HL-60/S4 (cell line): ENCODE measurements around the gene DNAH14.
"Not testable (repeated sequence)": the region's sequence is repeated elsewhere in the genome, so short reads cannot be mapped to it uniquely, and the experiment has no call there.

Experiments
- in situ Hi-C: fragments of 300-500 bp; cut with MboI; formaldehyde crosslinking; loops from 2 replicates; pipeline ENCODE4 v1.14.3; 2022; ENCODE audit warnings: low sequenced_read_pairs

Gene DNAH14

GRCh38 chr1:225338545-225338944, 409.1 kb downstream of the DNAH14 start:
- in situ Hi-C loops = no loop called here

- in situ Hi-C loops = no loop called here
Observed at GRCh38 chr1:225341642-225342041, 412.2 kb downstream of the DNAH14 start.

GRCh38 chr1:225342695-225343094, 413.2 kb downstream of the DNAH14 start:
- in situ Hi-C loops = no loop called here

- in situ Hi-C loops = no loop called here
Observed at GRCh38 chr1:225343618-225344017, 414.1 kb downstream of the DNAH14 start.

GRCh38 chr1:225347123-225347683, 417.7 kb downstream of the DNAH14 start:
- in situ Hi-C loops = no loop called here

- in situ Hi-C loops = no loop called here
Observed at GRCh38 chr1:225348400-225348799, 418.9 kb downstream of the DNAH14 start.

- in situ Hi-C loops = no loop called here
Observed at GRCh38 chr1:225349826-225350225, 420.4 kb downstream of the DNAH14 start.

GRCh38 chr1:225350872-225351271, 421.4 kb downstream of the DNAH14 start:
- in situ Hi-C loops = no loop called here

- in situ Hi-C loops = no loop called here
Observed at GRCh38 chr1:225354906-225355305, 425.4 kb downstream of the DNAH14 start.

- in situ Hi-C loops = no loop called here
Observed at GRCh38 chr1:225355863-225356262, 426.4 kb downstream of the DNAH14 start.

GRCh38 chr1:225360119-225360518, 430.6 kb downstream of the DNAH14 start:
- in situ Hi-C loops = no loop called here

GRCh38 chr1:225361176-225361575, 431.7 kb downstream of the DNAH14 start:
- in situ Hi-C loops = no loop called here

- in situ Hi-C loops = no loop called here
Observed at GRCh38 chr1:225362805-225363204, 433.3 kb downstream of the DNAH14 start.

GRCh38 chr1:225364439-225364838, 435.0 kb downstream of the DNAH14 start:
- in situ Hi-C loops = no loop called here

GRCh38 chr1:225366018-225366417, 436.5 kb downstream of the DNAH14 start:
- in situ Hi-C loops = no loop called here

- in situ Hi-C loops = no loop called here
Observed at GRCh38 chr1:225366552-225366951, 437.1 kb downstream of the DNAH14 start.

GRCh38 chr1:225368036-225368552, 438.6 kb downstream of the DNAH14 start:
- in situ Hi-C loops = no loop called here

- in situ Hi-C loops = no loop called here
Observed at GRCh38 chr1:225371366-225372010, 442.0 kb downstream of the DNAH14 start.

GRCh38 chr1:225373155-225373554, 443.7 kb downstream of the DNAH14 start:
- in situ Hi-C loops = no loop called here

- in situ Hi-C loops = no loop called here
Observed at GRCh38 chr1:225374996-225375395, 445.5 kb downstream of the DNAH14 start.

- in situ Hi-C loops = no loop called here
Observed at GRCh38 chr1:225378880-225379279, 449.4 kb downstream of the DNAH14 start.

GRCh38 chr1:225380691-225381090, 451.2 kb downstream of the DNAH14 start:
- in situ Hi-C loops = no loop called here

- in situ Hi-C loops = not testable (repeated sequence)
Observed at GRCh38 chr1:225386860-225387259, 457.4 kb downstream of the DNAH14 start.
